ENCODE results near the gene MRPS23. TPM values are rescaled to one million over a fixed set of nuclear protein-coding genes. Genes with fewer than 3 reads are reported as not detected.

MRPS23 gene
- total RNA-seq, 1 donor from 2014 or later = 15.3 TPM

- DNase-seq = peak; percentile 51
These were observed 29.7 kb upstream of the MRPS23 start for GRCh38 chr17:57879437-57880085.

- DNase-seq = no peak
These were observed 28.0 kb upstream of the MRPS23 start for GRCh38 chr17:57877803-57878377.

- DNase-seq = no peak
These were observed 27.0 kb upstream of the MRPS23 start for GRCh38 chr17:57876866-57877237.

- DNase-seq = no peak
These were observed 26.4 kb upstream of the MRPS23 start for GRCh38 chr17:57876023-57876865.

GRCh38 chr17:57875290-57876022 is 25.6 kb upstream of the MRPS23 start:
- DNase-seq = peak; percentile 96

- DNase-seq = peak; percentile 98
These were observed 24.8 kb upstream of the MRPS23 start for GRCh38 chr17:57874434-57875289.

- DNase-seq = no peak
These were observed 24.2 kb upstream of the MRPS23 start for GRCh38 chr17:57874058-57874419.

GRCh38 chr17:57873261-57874057 is 23.6 kb upstream of the MRPS23 start:
- DNase-seq = no peak

GRCh38 chr17:57872536-57872935 is 22.7 kb upstream of the MRPS23 start:
- no peak for DNase-seq

- DNase-seq = no peak
These were observed 22.0 kb upstream of the MRPS23 start for GRCh38 chr17:57871863-57872262.

- DNase-seq = no peak
These were observed 21.3 kb upstream of the MRPS23 start for GRCh38 chr17:57871155-57871554.

- no peak for DNase-seq
These were observed 20.4 kb upstream of the MRPS23 start for GRCh38 chr17:57870283-57870635.

- no peak for DNase-seq
These were observed 19.9 kb upstream of the MRPS23 start for GRCh38 chr17:57869617-57870282.

GRCh38 chr17:57868910-57869616 is 19.2 kb upstream of the MRPS23 start:
- no peak for DNase-seq

- peak; percentile 93 for DNase-seq
These were observed 18.4 kb upstream of the MRPS23 start for GRCh38 chr17:57868007-57868909.

- no peak for DNase-seq
These were observed 17.3 kb upstream of the MRPS23 start for GRCh38 chr17:57867126-57867525.

- no peak for DNase-seq
These were observed 16.9 kb upstream of the MRPS23 start for GRCh38 chr17:57866723-57867122.

GRCh38 chr17:57866319-57866718 is 16.5 kb upstream of the MRPS23 start:
- no peak for DNase-seq

GRCh38 chr17:57864273-57864672 is 14.4 kb upstream of the MRPS23 start:
- DNase-seq = no peak

Data from tongue (tissue), 2 donors.